GM18870 (cell line): ENCODE data around the gene GOLGA8A.
"Not testable (repeated sequence)": the region's sequence is repeated elsewhere in the genome, so short reads cannot be mapped to it uniquely, and the experiment has no call there.

Source experiments
- ATAC-seq: cut with Tn5 transposase; IDR thresholded peaks from one replicate; pipeline ENCODE4 v1.9.1; 2021; ENCODE audit warnings: moderate library complexity; ENCODE audit not compliant: unreplicated experiment

The GOLGA8A gene

GRCh38 chr15:34437687-34438086 lies at the start of gene GOLGA8A:
Gene GOLGA8A (minus strand): TSS chr15:34437808. CDS start chr15:34389691, 48,117 bp downstream.
- ATAC-seq, result peak; percentile 52

- ATAC-seq, result no peak
Measured at GRCh38 chr15:34483644-34484043, 46.0 kb upstream of the GOLGA8A start.

- no peak for ATAC-seq
Measured at GRCh38 chr15:34481370-34481769, 43.8 kb upstream of the GOLGA8A start.

- ATAC-seq, result no peak
Measured at GRCh38 chr15:34473840-34474239, 36.2 kb upstream of the GOLGA8A start.

GRCh38 chr15:34472947-34473346 lies 35.3 kb upstream of the GOLGA8A start:
- no peak for ATAC-seq

GRCh38 chr15:34470892-34471291 lies 33.3 kb upstream of the GOLGA8A start:
- ATAC-seq, result no peak

- ATAC-seq, result no peak
Measured at GRCh38 chr15:34470091-34470490, 32.5 kb upstream of the GOLGA8A start.

- no peak for ATAC-seq
Measured at GRCh38 chr15:34461730-34462129, 24.1 kb upstream of the GOLGA8A start.

- no peak for ATAC-seq
Measured at GRCh38 chr15:34460451-34460850, 22.8 kb upstream of the GOLGA8A start.

GRCh38 chr15:34456658-34457057 lies 19.1 kb upstream of the GOLGA8A start:
- no peak for ATAC-seq

- ATAC-seq, result no peak
Measured at GRCh38 chr15:34442891-34443290, 5.3 kb upstream of the GOLGA8A start.

GRCh38 chr15:34439878-34440277 lies 2.3 kb upstream of the GOLGA8A start:
- no peak for ATAC-seq

- ATAC-seq, result no peak
Measured at GRCh38 chr15:34436956-34437442, 609 bp downstream of the GOLGA8A start.

- no peak for ATAC-seq
Measured at GRCh38 chr15:34436126-34436955, 1.3 kb downstream of the GOLGA8A start.

- ATAC-seq, result no peak
Measured at GRCh38 chr15:34435658-34436057, 1.9 kb downstream of the GOLGA8A start.

GRCh38 chr15:34434627-34435305 lies 2.8 kb downstream of the GOLGA8A start:
- ATAC-seq, result no peak

- not testable (repeated sequence) for ATAC-seq
Measured at GRCh38 chr15:34433956-34434626, 3.5 kb downstream of the GOLGA8A start.

- not testable (repeated sequence) for ATAC-seq
Measured at GRCh38 chr15:34430642-34431041, 7.0 kb downstream of the GOLGA8A start.

GRCh38 chr15:34423425-34424090 lies 14.1 kb downstream of the GOLGA8A start:
- not testable (repeated sequence) for ATAC-seq

GRCh38 chr15:34420953-34421352 lies 16.7 kb downstream of the GOLGA8A start:
- not testable (repeated sequence) for ATAC-seq

GRCh38 chr15:34418435-34418834 lies 19.2 kb downstream of the GOLGA8A start:
- ATAC-seq, result not testable (repeated sequence)
